ENCODE measurements around the gene MRM1. TPM values are rescaled to one million over a fixed set of nuclear protein-coding genes. Genes with fewer than 3 reads are reported as not detected.

MRM1 gene
- polyA plus RNA-seq, 1 donor (not counting 4 experiments of a cell fraction or from before 2014, with no cell fraction given): 3.8 TPM

DNA sequence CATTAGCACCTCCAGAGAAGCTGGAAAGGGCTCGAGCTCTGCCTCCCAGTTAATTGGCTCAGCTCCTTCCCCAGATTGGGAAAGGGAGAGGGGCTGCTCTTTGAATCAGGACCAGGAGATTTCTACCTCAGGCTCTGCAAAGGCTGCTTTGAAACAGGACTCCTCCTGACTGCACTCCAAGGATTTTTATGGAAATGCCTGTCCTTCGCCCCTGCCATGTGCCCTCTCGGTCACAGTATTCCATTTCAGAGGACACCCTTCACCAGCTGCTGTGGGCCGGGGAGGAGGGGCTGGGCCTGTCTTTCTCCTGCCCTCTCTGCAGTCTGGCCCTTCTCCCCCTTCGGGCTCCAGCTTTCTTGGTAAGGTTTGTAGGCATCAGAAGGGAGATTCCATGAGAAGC lies 13.6 kb downstream of the MRM1 start:
- H3K9me3 ChIP-seq (ENCODE audit: control insufficient read depth, low read depth, low read length): no peaks in the 10 kb centered on the region
- no peak overlapping the region for H3K27ac ChIP-seq (ENCODE audit: control insufficient read depth, insufficient read depth, low read length)
- dilution Hi-C loops (cut with MboI; ENCODE audit: extremely low pct_ligation_motif_present, low sequenced_read_pairs): no loop called here
- no peak for FAIRE-seq
- no peaks in the 10 kb centered on the region for H3K79me2 ChIP-seq (ENCODE audit: control insufficient read depth, insufficient read depth, low read length)
- no peak overlapping the region for H2AFZ ChIP-seq (ENCODE audit: control insufficient read depth, low read length)
- no peak overlapping the region for H3K4me3 ChIP-seq (ENCODE audit: control insufficient read depth in 2 of 3, extremely low read depth in 1 of 3, insufficient read depth in 2 of 3, low read depth in 1 of 3, low read length in 3 of 3)
- peaks cover 16% of the 10 kb centered on the region for H3K4me1 ChIP-seq (ENCODE audit: control insufficient read depth, extremely low read depth, insufficient read depth, low read length)
- no peaks in the 10 kb centered on the region for H4K20me1 ChIP-seq (ENCODE audit: control insufficient read depth, extremely low read depth, insufficient read depth, low read length)
- H3K27me3 ChIP-seq (ENCODE audit: control insufficient read depth, extremely low read depth, insufficient read depth, low read length): no peaks in the 10 kb centered on the region
- H3K36me3 ChIP-seq (ENCODE audit: control insufficient read depth in 2 of 2, extremely low read depth in 1 of 2, insufficient read depth in 2 of 2, low read length in 2 of 2): no peaks in the 10 kb centered on the region
- H3K9ac ChIP-seq (ENCODE audit: control insufficient read depth, extremely low read depth, insufficient read depth, low read length): no peak overlapping the region
- H3K9me1 ChIP-seq (ENCODE audit: control insufficient read depth, extremely low read depth, insufficient read depth, low read length): no peaks in the 10 kb centered on the region
- no peak for TF ChIP-seq EZH2 (IDR thresholded peaks at IDR 0.05; ENCODE audit: low read length)
- TF ChIP-seq, protein P1, sequence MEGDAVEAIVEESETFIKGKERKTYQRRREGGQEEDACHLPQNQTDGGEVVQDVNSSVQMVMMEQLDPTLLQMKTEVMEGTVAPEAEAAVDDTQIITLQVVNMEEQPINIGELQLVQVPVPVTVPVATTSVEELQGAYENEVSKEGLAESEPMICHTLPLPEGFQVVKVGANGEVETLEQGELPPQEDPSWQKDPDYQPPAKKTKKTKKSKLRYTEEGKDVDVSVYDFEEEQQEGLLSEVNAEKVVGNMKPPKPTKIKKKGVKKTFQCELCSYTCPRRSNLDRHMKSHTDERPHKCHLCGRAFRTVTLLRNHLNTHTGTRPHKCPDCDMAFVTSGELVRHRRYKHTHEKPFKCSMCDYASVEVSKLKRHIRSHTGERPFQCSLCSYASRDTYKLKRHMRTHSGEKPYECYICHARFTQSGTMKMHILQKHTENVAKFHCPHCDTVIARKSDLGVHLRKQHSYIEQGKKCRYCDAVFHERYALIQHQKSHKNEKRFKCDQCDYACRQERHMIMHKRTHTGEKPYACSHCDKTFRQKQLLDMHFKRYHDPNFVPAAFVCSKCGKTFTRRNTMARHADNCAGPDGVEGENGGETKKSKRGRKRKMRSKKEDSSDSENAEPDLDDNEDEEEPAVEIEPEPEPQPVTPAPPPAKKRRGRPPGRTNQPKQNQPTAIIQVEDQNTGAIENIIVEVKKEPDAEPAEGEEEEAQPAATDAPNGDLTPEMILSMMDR (optimal IDR thresholded peaks at IDR 0.05 in 1 of 3, IDR thresholded peaks at IDR 0.05 in 1 of 3, conservative IDR thresholded peaks at IDR 0.05 in 1 of 3; ENCODE audit: extremely low read depth in 1 of 3, insufficient read depth in 2 of 3, low read length in 3 of 3): no peak
- no peak overlapping the region for H3K4me2 ChIP-seq (ENCODE audit: control insufficient read depth, extremely low read depth, insufficient read depth, low read depth, low read length)
- no peak for DNase-seq (ENCODE audit: low read depth, low spot score)

DNA sequence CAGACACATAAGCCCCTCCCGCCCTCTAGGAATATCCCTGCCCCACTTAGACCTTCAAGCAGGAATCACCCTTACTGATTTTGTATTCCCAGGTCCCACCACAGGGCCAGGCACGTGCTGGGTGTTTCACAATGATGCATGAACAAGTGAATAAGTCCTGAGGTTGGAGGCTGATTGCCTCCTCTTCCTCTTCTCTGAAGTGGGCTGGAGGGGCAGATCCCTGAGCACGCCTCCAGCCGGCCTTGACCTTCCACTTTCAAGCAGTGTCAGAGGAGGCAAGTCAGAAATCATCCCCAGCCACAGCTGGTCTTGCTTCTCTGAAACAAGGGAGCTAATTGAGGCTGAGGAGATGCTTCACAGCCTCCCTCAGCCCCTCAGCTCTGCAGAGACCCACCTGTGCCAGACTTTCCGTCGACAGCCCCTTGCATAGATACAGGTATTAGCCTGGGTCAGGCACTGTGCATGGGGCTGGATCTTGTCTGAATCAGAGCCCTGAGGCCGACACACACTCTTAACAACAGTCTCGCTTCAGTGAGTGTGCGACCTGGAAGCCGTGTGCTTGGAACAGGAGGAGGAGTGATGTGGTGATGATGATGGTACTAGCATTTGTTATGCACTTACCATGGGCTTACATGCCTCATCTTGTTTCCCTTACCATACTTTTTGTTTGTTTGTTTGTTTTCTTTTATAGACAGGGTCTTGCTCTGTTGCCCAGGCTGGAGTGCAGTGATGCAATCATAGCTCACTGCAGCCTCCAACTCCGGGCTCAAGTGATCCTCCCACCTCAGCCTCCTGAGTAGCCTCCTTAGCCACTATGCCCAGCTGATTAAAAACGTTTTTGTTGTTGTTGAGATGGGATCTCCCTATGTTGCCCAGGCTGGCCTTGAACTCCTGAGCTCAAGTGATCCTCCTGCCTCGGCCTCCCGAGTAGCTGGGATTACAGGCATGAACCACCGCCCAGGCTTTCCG lies 15.0 kb downstream of the MRM1 start:
- no peak for TF ChIP-seq EZH2 (IDR thresholded peaks at IDR 0.05; ENCODE audit: low read length)
- TF ChIP-seq, protein P1 (optimal IDR thresholded peaks at IDR 0.05 in 1 of 3, IDR thresholded peaks at IDR 0.05 in 1 of 3, conservative IDR thresholded peaks at IDR 0.05 in 1 of 3; ENCODE audit: extremely low read depth in 1 of 3, insufficient read depth in 2 of 3, low read length in 3 of 3): no peak
- H3K27ac ChIP-seq (ENCODE audit: control insufficient read depth, insufficient read depth, low read length): no peak overlapping the region
- H3K9me1 ChIP-seq (ENCODE audit: control insufficient read depth, extremely low read depth, insufficient read depth, low read length): no peaks in the 10 kb centered on the region
- no peak overlapping the region for H3K4me3 ChIP-seq (ENCODE audit: control insufficient read depth in 2 of 3, extremely low read depth in 1 of 3, insufficient read depth in 2 of 3, low read depth in 1 of 3, low read length in 3 of 3)
- H3K27me3 ChIP-seq (ENCODE audit: control insufficient read depth, extremely low read depth, insufficient read depth, low read length): no peaks in the 10 kb centered on the region
- no peaks in the 10 kb centered on the region for H3K79me2 ChIP-seq (ENCODE audit: control insufficient read depth, insufficient read depth, low read length)
- peaks cover 11% of the 10 kb centered on the region for H3K4me1 ChIP-seq (ENCODE audit: control insufficient read depth, extremely low read depth, insufficient read depth, low read length)
- dilution Hi-C loops (cut with MboI; ENCODE audit: extremely low pct_ligation_motif_present, low sequenced_read_pairs): no loop called here
- no peaks in the 10 kb centered on the region for H3K9me3 ChIP-seq (ENCODE audit: control insufficient read depth, low read depth, low read length)
- FAIRE-seq: no peak
- no peak overlapping the region for H3K9ac ChIP-seq (ENCODE audit: control insufficient read depth, extremely low read depth, insufficient read depth, low read length)
- H2AFZ ChIP-seq (ENCODE audit: control insufficient read depth, low read length): no peak overlapping the region
- DNase-seq (ENCODE audit: low read depth, low spot score): no peak
- H3K36me3 ChIP-seq (ENCODE audit: control insufficient read depth in 2 of 2, extremely low read depth in 1 of 2, insufficient read depth in 2 of 2, low read length in 2 of 2): no peaks in the 10 kb centered on the region
- no peak overlapping the region for H3K4me2 ChIP-seq (ENCODE audit: control insufficient read depth, extremely low read depth, insufficient read depth, low read depth, low read length)
- no peaks in the 10 kb centered on the region for H4K20me1 ChIP-seq (ENCODE audit: control insufficient read depth, extremely low read depth, insufficient read depth, low read length)

All from keratinocyte (primary cell).